HEK293 (cell line): ENCODE data around the gene TMEM138.

Source experiments
- ATF2 ChIP-seq: fragments of 450-650 bp; formaldehyde crosslinking; IDR thresholded peaks from 2 replicates; pipeline ENCODE4 v1.5.1; 2016; ENCODE audit warnings: missing biosample characterization, missing genetic modification characterization, low read depth
- CTCF ChIP-seq: fragments of 450-650 bp; formaldehyde crosslinking; IDR thresholded peaks from 2 replicates; pipeline ENCODE4 v1.5.1; 2016; ENCODE audit warnings: missing biosample characterization, missing genetic modification characterization
- ELK4 ChIP-seq: IDR thresholded peaks from 2 replicates; pipeline ENCODE4 v1.6.1; 2011; ENCODE audit warnings: mild to moderate bottlenecking, low read depth, low read length, borderline replicate concordance
- HOXA7 ChIP-seq: sonication (generic); formaldehyde crosslinking; IDR thresholded peaks from 2 replicates; pipeline ENCODE4 v1.8.1; 2022; ENCODE audit warnings: missing genetic modification reagents, borderline replicate concordance
- SP2 ChIP-seq: fragments of 450-650 bp; formaldehyde crosslinking; IDR thresholded peaks from 2 replicates; pipeline ENCODE4 v1.5.1; 2016; ENCODE audit warnings: missing biosample characterization, missing genetic modification characterization
- ZBTB21 ChIP-seq: fragments of 450-650 bp; formaldehyde crosslinking; IDR thresholded peaks from 2 replicates; pipeline ENCODE4 v1.5.1; 2017; ENCODE audit warnings: missing biosample characterization, missing genetic modification characterization
- ZBTB7A ChIP-seq: fragments of 450-650 bp; formaldehyde crosslinking; IDR thresholded peaks from 2 replicates; pipeline ENCODE4 v1.5.1; 2016; ENCODE audit warnings: low read depth, missing biosample characterization, missing genetic modification characterization
- ZNF112 ChIP-seq: fragments of 450-650 bp; formaldehyde crosslinking; IDR thresholded peaks from 2 replicates; pipeline ENCODE4 v1.5.0; 2017; ENCODE audit warnings: missing biosample characterization, missing genetic modification characterization
- ZNF23 ChIP-seq: fragments of 450-650 bp; formaldehyde crosslinking; IDR thresholded peaks from 2 replicates; pipeline ENCODE4 v1.5.1; 2016; ENCODE audit warnings: missing biosample characterization, missing genetic modification characterization, borderline replicate concordance
- ZNF350 ChIP-seq: fragments of 450-650 bp; formaldehyde crosslinking; IDR thresholded peaks from 2 replicates; pipeline ENCODE4 v1.5.0; 2017; ENCODE audit warnings: missing biosample characterization, mild to moderate bottlenecking, missing genetic modification characterization
- ZNF692 ChIP-seq: fragments of 450-650 bp; formaldehyde crosslinking; IDR thresholded peaks from 2 replicates; pipeline ENCODE4 v1.5.1; 2016; ENCODE audit warnings: missing biosample characterization, missing genetic modification characterization
- ZNF768 ChIP-seq: fragments of 450-650 bp; formaldehyde crosslinking; IDR thresholded peaks from 2 replicates; pipeline ENCODE4 v1.5.1; 2018; ENCODE audit warnings: missing biosample characterization, mild to moderate bottlenecking, missing genetic modification characterization
- ZSCAN5A ChIP-seq: fragments of 450-650 bp; formaldehyde crosslinking; IDR thresholded peaks from 2 replicates; pipeline ENCODE4 v1.5.1; 2016; ENCODE audit warnings: missing biosample characterization, missing genetic modification characterization

- no peak for TF ChIP-seq SP2
- no peak for TF ChIP-seq CTCF (tag by site-specific recombination)
- no peak for TF ChIP-seq ZBTB21
- no peak for TF ChIP-seq HOXA7 (CRISPR knock-in tag)
- no peak for TF ChIP-seq ELK4
- TF ChIP-seq ZNF350 (tag by site-specific recombination): no peak
- TF ChIP-seq ZBTB7A (tag by site-specific recombination): no peak
- TF ChIP-seq ZSCAN5A: no peak
- no peak for TF ChIP-seq ZNF768 (tag by site-specific recombination)
- no peak for TF ChIP-seq ATF2 (tag by site-specific recombination)
- no peak for TF ChIP-seq ZNF692
- no peak for TF ChIP-seq ZNF112 (tag by site-specific recombination)
- TF ChIP-seq ZNF23: no peak
These were observed 7.5 kb downstream of the TMEM138 start for GRCh38 chr11:61369372-61370348.
